Inflammatory macrophage treated with lipopolysaccharide for 4 hours (primary cell): ENCODE results near the gene EYA4.
A peak's percentile ranks its signal among the peaks of the same experiment; 100 is the strongest.

ENCODE experiments used
- DNase-seq: peaks from one replicate; pipeline ENCODE4 v3.0.0-alpha.2; 2020

The EYA4 gene

GRCh38 chr6:133243723-133244305 lies 2.7 kb downstream of the EYA4 start:
- no peak for DNase-seq

DNA sequence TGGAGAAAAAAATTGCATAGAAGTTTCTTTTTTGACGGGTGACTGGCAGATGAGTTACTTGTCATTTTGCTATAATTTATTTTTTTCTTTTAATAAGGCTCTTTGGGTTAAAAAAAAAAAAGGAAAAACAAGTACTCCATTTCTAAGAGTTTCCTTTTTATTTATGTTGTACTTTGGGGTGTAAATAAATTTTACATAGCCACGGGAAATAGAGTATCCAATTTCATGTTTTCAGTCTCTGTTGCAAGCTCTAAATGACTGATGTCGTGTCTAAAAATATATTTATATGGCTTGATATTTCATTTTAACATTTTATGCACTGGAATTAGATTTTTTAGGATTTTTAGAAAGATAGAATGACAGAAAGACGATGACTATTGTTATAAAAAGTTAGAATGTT lies 3.4 kb downstream of the EYA4 start:
- DNase-seq: no peak

GRCh38 chr6:133245007-133245406 lies 3.9 kb downstream of the EYA4 start:
- no peak for DNase-seq

- no peak for DNase-seq
Measured at GRCh38 chr6:133245422-133245903, 4.3 kb downstream of the EYA4 start.

DNA sequence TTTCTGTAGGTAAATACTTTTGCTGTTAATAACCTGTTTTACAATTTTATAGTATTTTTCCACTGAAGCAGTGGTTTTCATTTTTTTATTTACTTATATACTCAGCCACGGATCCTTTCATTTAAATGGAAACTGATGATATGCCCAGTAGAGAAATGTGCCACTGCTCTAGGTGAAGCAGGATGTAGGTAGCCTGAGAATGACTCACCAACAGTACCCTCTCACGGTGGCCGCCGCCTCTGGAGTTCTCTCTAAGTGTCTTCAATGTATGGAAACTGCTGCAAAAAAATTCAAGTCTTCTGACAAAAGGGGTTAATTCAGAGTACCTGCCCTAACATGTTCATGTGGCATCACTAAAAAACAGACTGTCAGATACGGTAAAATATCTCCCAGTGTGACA lies 6.4 kb downstream of the EYA4 start:
- no peak for DNase-seq

- DNase-seq: peak; percentile 43
Measured at GRCh38 chr6:133248241-133249001, 7.3 kb downstream of the EYA4 start.

DNA sequence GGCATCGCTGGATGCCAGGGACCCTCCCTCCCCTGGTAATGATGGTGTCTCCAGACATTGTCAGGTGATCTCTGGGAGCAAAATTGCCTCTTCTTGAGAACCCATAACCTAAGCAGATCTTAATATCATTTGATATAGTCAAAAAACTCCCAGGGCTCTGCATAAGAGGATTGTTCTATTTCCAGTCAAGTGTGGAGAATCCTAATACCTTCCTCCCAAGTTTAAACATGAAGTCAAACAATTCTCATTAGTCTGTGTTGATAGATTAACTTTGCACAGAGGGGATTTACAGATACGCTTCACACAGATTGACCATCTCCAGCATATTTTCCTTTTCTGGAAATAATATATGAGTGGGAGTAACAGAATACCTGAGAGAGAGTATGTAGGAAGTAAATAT lies 10.5 kb downstream of the EYA4 start:
- DNase-seq: no peak

DNA sequence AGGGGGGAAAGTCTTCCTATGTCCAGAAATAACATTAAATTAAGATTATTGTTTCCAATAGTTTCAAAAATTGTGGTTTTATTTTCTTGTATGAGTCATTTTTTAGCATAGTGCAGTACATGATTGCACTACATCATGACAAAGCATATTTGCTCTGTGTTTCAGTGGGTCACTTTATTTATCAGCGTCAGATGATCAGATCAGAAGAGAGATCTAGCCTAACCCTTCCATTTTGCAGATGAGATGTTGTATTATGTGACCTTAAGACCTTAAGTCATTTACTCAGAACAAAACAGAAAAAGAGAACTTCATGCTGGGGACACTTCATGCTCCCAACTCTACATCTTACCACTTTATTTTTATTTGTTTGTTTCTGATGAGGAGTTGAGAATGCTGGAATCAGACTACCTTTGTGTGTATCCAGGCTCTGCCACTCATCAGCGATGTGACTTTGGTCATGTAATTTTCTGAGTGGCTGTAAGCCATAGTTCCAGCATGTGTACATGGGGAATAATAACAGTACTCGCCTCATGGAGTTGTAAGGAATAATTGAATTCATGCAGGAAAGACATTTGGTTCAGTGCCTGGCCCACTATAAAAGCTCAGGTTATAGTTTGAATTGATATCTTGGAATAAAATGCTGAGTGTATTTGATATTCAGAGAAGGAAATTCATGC lies 13.5 kb downstream of the EYA4 start:
- DNase-seq: peak; percentile 71

- DNase-seq: no peak
Measured at GRCh38 chr6:133257545-133258105, 16.5 kb downstream of the EYA4 start.

DNA sequence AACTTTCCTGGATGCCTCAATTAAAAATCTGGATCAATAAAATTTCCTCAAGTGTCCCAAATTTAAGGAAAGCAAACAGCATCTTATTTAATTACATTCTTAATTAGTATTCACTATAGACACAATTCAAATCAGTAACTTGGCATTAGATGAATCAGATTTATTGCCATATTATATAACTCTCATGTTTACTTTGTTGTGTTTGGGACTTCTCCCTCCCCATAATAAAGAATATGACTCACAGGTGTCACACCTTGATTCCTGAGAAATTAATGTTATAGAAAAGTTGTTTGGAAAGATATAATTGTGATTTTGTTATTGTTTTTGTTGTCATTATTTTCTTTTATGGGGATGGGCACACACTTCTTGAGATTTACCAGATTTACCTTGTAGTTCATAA lies 18.4 kb downstream of the EYA4 start:
- no peak for DNase-seq

DNA sequence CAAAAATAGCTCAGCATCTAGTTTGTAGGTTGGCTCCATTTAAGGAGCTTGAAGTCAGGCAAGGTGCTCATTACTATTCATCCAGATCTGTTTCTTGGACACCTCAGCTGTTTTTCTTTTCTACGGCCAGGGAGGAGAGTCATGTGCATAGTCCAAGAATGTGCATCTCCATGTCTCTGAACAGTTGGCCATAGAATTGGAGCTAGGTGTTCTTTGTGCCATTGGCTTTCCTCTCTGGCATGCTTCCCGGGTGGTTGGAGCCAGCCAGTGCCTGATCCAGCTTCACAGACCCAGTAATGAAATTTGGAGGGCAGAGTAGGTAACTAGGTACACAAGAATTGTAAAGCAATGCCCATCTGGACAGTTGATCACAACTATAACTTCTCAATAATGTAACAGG lies 21.6 kb downstream of the EYA4 start:
- DNase-seq: no peak

DNA sequence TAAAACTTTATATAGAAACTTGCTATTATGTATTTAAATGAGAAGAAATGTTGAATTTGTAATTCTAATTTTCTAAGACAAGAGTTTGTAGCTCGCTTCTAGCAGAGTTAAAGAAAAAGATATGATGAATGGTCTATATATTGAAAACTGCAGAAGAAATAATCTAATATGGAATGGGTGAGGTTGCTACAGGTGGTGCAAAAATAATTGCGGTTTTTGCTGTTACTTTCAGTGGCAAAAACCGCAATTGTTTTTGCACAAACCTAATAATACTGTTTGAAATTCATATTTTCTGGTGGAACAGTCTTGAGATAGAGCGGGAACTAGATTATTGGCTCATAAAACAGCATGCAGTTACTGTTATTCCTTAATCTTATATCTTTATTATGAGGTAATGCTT lies 23.9 kb downstream of the EYA4 start:
- no peak for DNase-seq

GRCh38 chr6:133266186-133266585 lies 25.0 kb downstream of the EYA4 start:
- DNase-seq: no peak

GRCh38 chr6:133268621-133269020 lies 27.5 kb downstream of the EYA4 start:
- DNase-seq: no peak

- no peak for DNase-seq
Measured at GRCh38 chr6:133274813-133275212, 33.7 kb downstream of the EYA4 start.

- DNase-seq: no peak
Measured at GRCh38 chr6:133275213-133275612, 34.1 kb downstream of the EYA4 start.

- no peak for DNase-seq
Measured at GRCh38 chr6:133277228-133277899, 36.2 kb downstream of the EYA4 start.

DNA sequence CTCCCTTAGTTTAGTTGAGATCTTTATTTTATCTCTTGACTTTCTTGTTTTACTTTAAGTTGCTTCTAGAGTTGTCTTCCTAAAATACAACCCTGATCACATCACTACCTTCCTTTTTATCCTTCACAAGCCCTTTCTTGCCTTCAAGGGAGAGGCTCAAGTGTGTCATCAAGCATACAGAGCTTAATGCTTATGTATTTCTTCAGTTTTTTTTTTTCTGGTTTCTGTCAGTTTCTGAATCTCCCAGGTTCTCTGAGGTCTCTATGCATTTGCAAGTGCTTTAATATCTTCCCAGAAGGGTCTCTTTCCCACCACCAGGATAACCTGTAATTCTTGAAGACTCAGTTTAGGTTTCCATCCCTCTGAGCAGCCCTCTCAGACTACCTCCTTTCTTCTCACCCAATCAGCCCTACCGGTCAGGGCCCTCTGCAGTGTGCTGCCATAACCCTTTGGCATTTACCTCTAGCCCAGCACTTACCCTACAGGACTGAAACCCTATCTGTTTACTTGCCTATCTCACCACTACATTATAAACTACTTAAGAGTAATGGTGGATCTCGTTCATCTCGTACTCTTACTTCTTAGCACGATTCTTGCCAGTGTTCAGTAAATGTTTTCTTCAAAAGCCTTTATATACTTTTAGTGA lies 36.9 kb downstream of the EYA4 start:
- DNase-seq: no peak

GRCh38 chr6:133286765-133287164 lies 45.6 kb downstream of the EYA4 start:
- DNase-seq: no peak

DNA sequence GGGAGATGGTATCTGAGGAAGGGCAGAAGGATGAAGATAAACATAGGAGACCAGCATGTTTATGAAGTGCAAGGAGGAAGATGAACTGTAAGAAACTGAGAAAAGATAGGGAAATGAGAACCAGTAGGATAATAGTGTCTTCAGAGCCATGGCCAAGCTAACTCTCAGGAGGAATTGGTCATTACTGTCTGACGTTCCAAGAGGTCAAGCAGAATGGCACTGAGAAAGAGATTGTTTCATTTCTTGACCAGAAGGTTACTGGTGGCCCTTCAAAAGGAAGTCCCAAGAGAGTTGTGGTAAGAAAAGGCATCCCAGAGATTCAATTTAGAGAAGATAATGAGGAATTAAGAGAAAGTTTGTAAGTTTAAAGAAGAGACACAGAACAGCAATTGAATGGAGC lies 47.5 kb downstream of the EYA4 start:
- DNase-seq: no peak

DNA sequence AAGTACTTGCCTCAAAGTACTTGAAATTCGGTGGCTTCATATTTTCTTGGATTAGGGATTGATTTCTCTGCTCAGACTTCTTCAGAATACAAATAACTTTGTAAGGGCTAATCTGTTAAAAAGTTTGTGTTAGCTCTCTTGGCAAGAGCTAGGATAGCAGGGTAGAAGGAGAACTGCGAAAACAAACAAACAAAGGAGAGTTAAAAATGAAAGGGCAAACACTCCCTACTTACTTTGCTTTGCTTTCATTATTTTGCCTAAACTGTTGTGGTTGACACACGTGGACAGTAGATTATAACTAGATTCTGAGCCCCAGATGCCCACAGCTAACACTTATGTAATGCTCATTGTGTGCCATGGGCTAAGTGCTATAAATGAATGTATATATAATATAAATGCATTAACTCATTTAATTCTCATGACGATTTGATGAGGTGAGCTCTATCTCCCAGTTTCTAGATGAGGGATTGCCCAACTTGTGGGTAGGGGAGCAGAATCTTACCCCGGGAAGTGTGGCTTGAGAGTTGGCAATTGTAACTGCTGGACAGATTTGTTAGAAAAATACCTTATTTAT lies 48.7 kb downstream of the EYA4 start:
- DNase-seq: no peak

- DNase-seq: no peak
Measured at GRCh38 chr6:133290930-133291329, 49.8 kb downstream of the EYA4 start.
